Hepatocyte (in vitro differentiated cells): Measurements from ENCODE around the gene FAM240A.

Experiments
- EZH2 ChIP-seq: fragments of 200-600 bp; sonication (generic); IDR thresholded peaks from 2 replicates; pipeline ENCODE4 v1.6.1; 2016; ENCODE audit warnings: antibody characterized with exemption, mild to moderate bottlenecking, borderline replicate concordance
- TF ChIP-seq, protein P1 (sequence below): fragments of 200-600 bp; sonication (generic); IDR thresholded peaks from 2 replicates; pipeline ENCODE4 v1.5.1; 2016; ENCODE audit warnings: antibody characterized with exemption, mild to moderate bottlenecking; ENCODE audit not compliant: poor library complexity

DNA sequence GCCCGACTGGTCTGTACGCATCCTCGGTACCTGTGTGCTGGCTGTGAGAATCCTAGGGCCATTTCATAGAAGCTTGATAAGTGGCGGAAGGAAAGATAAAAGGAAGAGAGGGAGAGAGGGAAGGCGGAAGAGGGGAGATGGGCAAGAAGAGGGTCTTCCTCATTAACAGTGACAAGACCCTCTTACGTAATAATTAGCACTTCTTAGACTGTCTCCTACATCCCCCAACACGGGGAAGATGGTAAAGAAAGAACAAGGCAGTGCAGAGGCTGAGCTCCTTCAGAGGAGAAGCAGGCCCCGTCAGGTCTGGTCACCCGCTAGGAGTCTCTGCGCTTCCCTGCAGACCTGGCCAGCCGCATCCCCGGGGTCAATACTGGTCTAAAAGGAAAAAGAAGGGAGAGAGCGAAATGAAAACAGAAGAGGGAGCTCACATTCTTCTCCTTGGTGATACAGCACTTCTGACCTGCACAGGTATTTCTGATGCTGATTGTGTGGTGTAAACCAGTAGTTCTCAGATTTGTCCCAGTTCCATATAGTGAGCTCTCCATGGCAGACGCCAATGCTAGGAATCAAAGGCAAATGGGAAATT is 19.0 kb upstream of the FAM240A start:
- TF ChIP-seq, protein P1, sequence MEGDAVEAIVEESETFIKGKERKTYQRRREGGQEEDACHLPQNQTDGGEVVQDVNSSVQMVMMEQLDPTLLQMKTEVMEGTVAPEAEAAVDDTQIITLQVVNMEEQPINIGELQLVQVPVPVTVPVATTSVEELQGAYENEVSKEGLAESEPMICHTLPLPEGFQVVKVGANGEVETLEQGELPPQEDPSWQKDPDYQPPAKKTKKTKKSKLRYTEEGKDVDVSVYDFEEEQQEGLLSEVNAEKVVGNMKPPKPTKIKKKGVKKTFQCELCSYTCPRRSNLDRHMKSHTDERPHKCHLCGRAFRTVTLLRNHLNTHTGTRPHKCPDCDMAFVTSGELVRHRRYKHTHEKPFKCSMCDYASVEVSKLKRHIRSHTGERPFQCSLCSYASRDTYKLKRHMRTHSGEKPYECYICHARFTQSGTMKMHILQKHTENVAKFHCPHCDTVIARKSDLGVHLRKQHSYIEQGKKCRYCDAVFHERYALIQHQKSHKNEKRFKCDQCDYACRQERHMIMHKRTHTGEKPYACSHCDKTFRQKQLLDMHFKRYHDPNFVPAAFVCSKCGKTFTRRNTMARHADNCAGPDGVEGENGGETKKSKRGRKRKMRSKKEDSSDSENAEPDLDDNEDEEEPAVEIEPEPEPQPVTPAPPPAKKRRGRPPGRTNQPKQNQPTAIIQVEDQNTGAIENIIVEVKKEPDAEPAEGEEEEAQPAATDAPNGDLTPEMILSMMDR = no peak
- TF ChIP-seq EZH2 = no peak
